GM12874 (cell line): ENCODE data around the gene INPP5A.

Experiments used
- TF ChIP-seq, protein P1 (sequence below): IDR thresholded peaks from 2 replicates; pipeline ENCODE4 v1.5.1; 2011; ENCODE audit warnings: low read depth, mild to moderate bottlenecking, control low read depth, low read length, moderate library complexity; ENCODE audit not compliant: insufficient read depth

Gene INPP5A

DNA sequence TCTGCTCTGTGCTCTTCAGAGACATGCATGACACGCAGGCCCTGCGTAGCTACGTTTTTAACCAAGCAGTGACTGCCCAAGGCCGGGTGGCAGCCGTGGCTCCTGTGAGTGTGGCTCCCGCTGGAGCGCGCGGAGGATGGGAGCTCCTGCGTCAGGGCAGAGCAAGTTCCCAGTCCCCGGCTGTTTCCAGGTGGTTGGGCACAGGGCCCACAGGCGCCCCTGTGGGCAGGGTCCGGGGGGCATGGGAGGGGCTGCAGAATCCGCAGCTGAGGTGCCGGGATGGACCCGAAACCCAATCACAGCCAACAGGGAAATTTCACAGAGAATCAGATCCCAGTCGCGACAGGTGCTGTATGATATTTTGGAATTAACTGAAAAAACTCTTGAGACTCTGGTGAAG is 238.6 kb downstream of the INPP5A start:
- TF ChIP-seq, protein P1, sequence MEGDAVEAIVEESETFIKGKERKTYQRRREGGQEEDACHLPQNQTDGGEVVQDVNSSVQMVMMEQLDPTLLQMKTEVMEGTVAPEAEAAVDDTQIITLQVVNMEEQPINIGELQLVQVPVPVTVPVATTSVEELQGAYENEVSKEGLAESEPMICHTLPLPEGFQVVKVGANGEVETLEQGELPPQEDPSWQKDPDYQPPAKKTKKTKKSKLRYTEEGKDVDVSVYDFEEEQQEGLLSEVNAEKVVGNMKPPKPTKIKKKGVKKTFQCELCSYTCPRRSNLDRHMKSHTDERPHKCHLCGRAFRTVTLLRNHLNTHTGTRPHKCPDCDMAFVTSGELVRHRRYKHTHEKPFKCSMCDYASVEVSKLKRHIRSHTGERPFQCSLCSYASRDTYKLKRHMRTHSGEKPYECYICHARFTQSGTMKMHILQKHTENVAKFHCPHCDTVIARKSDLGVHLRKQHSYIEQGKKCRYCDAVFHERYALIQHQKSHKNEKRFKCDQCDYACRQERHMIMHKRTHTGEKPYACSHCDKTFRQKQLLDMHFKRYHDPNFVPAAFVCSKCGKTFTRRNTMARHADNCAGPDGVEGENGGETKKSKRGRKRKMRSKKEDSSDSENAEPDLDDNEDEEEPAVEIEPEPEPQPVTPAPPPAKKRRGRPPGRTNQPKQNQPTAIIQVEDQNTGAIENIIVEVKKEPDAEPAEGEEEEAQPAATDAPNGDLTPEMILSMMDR: no peak

DNA sequence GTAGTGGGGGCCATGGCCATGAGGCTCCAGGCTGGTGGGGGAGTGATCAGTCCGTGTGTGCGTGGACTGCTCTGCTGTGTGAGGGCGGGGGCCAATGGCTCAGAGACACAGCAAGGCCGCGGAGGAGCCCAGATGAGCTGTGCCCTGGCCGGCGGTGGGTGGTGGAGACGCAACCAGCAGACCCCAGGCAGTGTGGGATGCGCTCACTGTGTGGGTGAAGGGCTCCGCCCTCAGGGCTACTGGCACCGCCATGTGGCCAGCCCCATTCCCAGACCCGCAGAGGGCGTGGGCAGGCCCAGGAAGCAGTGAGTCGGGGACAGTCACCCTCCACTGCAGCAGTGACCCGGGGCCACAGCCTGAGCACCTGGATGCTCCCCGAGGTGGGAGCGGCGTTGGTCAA is 239.2 kb downstream of the INPP5A start:
- TF ChIP-seq, protein P1: no peak

DNA sequence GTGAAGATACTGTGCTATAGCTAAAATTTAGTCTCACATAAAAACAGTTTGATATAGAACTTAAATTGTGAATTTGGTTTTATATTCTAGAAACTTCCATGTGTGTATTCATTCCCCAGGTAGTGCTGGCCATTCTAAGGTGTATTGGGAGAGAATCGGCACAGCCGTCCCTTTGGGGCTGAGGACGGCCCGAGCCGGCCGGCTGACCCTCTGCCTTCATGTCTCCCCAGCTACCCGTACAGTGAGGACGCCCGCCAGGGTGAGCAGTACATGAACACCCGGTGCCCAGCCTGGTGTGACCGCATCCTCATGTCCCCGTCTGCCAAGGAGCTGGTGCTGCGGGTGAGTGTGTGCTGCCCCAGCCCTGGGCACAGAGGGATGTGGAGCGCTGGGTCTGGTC is 239.9 kb downstream of the INPP5A start:
- TF ChIP-seq, protein P1: no peak

DNA sequence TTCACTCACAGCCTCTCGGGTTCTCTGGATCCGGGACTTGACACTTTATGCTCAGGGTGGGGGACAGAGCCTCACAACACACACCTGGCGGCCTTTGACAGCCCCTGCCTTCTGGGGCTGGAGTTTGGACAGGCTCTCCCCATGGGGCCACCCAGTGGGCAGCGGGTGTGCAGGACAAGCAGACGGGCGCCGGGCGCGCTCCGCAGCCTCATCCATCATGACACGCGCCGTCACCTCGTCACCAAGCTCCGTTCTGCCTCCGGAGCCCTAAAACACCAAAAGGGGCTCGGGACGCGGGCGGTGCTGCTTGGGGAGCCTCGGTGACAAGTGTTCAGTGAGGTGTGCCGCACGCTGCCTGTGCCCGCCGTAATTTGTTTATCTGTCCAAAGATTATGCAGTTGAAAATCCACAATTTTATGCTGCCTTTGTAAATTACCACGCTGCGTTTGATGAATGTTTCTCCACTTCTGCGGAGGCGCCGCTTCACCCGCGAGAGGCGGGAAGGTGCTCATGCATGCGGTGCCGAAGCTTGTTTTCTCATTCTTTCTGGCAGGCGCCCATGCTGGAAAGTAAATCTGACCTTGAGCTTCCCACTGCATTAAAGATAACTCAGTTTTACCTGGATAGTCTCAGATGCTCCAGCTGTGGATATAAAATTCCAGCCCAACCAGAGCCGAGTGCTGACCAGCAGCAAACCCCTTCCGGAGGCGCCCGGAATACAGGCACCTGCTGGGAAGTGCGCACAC is 242.1 kb downstream of the INPP5A start:
- TF ChIP-seq, protein P1: no peak

DNA sequence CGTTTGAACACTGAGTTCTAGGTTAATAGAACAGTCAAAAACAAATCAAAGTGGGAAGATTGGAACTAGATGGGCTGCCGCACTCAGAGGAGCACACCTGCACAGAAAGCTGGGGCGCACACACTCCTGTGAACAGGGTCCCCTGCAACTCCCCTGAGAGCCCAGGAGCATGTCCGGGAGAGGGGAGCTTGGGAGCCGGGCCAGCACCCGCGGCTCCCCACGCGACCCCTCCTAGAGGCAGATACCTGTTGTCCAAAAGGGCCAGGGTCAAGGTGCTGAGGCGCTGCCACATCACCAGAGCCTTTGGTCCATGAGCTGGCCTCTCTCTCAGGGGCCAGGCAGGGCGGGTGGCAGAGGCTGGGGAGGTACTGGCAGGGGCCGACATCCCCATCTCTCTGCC is 242.8 kb downstream of the INPP5A start:
- TF ChIP-seq, protein P1: no peak

DNA sequence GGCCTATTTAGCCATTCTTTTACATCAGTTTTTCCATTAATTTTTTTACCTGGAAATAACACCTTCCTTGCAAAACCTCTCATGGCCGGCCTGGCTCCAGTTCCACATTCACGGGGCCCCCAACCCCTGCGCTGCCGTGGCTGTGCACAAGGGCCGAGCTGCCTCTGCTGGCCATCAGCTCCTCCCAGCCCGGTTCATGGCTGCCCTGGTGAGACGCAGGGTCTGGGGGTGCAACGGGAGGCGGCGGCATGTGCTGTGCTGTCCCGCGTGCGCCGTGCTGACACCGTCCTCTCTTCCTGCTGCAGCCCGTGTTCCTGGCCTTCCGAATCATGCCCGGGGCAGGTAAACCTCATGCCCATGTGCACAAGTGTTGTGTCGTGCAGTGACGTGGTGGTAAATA is 244.0 kb downstream of the INPP5A start:
- TF ChIP-seq, protein P1: no peak

DNA sequence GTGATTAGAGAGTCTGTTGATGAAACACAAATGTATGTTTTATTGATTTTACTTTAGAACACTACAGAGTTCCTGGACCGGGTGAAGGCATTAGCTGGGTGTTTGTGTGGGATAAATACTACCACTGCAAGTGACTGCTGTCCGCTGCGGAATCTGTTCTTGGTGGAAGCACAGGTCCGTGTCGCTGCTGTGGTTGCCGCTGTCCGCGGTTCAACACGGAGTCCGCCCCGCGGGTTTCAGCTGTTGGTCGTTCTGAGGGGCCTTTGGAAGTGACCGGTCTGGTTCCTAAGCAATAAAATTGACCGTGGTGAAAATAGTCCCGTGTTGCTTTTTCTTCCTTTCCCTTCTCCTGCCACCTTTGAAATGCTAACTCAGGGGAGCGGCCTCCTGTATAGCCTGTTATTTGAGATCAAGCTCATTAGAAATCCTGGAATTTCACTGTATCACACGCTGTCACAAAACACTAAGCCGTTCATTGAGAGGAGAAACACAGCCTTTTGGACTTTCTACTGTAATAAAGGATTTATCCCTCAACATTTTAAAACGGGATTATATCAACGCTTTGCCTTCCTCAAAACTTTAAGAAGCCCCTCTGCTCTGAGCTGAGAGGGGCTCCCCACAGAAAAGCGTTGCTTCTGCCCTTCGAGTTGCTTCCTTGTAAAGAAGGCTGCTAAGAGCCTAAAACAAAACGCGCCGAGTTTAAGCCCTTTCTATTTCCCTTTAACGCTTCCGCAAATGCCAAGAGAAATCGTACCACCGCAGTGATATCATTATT is 245.8 kb downstream of the INPP5A start:
- TF ChIP-seq, protein P1: no peak
